ENCODE measurements around the gene ASB7.
"Not testable (repeated sequence)": the region's sequence is repeated elsewhere in the genome, so short reads cannot be mapped to it uniquely, and the experiment has no call there.

The ASB7 gene

GRCh38 chr15:100602064-100602822 is at the start of gene ASB7, which contains the start of gene LINS1:
TSS of gene ASB7 (plus strand) at chr15:100602589. CDS start at chr15:100612217, 9,628 bp downstream.
TSS of gene LINS1 (minus strand) at chr15:100602184. CDS start at chr15:100580842, 21,342 bp downstream.
- DNase-seq, result peak; percentile 99

DNA sequence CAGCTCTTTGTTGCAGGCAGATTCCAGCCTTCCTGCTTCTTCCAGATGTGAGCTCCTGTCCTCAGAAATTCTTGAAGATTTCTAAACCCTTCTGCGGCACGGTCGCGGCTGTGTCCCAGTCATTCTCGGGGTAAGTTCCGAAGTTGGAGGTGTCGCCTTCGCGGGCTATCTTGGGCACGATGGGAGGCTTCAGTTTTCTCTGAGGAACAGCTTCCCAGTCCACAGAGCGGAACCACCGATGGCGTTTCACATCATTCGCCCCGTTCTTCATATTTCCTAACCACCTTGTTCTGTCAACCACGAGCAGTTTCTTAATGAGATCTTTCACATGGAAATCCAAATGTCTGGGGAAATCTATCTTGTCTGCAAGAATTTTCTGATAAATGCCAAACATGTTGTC is 48.9 kb upstream of the ASB7 start:
- no peak for DNase-seq

DNA sequence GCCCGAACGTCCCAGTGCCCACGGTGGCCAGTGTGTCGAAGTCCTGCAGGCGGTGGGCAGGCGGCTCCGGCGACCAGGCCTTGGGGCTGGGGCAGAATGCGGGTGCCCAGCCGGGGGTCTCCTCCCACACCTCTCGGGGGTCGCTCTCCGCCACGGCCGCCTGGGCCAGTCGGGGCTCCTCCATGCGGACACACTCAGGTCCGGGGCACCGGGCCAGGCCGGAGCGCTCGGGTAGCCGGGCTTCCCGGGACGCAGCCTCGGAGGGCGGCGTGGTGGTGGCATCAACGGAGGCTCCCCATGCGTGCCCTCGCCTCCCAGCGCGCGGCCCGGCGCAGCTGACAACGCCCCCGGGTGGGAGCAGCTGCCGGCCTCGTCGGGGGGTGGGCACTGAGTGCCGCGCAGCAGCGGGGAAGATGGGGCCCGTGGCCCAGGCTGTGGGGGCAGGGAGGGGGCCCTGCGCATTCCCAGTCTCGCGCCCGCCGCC is 43.6 kb upstream of the ASB7 start:
- no peak for DNase-seq

DNA sequence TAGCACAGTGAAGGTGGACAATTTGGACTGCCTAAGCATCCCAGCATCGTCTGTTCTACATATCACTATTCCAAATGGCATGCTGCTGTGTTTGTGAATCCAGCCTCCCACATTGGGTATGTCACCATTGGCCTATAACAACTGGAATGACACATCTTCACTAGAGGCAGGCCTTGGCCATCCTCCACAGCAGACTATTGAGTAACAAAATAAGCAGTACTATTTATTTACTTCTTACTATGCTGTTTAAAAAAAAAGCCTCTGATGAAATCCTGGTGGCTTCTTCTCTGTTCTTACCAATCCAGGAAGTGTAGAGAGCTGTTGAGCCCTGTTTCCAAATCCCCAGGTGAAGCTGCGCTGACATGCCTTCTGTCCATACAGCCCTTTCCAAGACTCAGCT is 43.1 kb upstream of the ASB7 start:
- no peak for DNase-seq

DNA sequence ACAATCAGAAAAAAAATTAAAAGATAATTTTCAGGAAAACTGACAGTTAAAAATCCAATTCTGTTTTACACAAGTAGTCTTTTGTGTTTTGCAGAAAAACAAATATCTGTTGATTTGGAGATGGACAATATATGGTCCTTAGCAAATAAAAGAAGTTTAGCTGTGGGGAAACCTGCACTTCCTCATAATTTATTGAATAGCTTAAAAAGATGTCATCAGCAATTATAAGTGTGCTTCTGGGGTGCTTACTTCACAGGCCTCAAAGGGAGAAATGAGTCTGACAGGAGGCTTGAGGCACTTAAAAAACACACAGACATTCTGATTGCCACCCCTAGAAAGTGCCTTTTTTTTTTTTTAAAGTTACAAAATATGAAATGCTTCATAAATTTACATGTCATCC is 42.1 kb upstream of the ASB7 start:
- DNase-seq, result no peak

GRCh38 chr15:100565591-100565990 is 36.8 kb upstream of the ASB7 start:
- no peak for DNase-seq

DNA sequence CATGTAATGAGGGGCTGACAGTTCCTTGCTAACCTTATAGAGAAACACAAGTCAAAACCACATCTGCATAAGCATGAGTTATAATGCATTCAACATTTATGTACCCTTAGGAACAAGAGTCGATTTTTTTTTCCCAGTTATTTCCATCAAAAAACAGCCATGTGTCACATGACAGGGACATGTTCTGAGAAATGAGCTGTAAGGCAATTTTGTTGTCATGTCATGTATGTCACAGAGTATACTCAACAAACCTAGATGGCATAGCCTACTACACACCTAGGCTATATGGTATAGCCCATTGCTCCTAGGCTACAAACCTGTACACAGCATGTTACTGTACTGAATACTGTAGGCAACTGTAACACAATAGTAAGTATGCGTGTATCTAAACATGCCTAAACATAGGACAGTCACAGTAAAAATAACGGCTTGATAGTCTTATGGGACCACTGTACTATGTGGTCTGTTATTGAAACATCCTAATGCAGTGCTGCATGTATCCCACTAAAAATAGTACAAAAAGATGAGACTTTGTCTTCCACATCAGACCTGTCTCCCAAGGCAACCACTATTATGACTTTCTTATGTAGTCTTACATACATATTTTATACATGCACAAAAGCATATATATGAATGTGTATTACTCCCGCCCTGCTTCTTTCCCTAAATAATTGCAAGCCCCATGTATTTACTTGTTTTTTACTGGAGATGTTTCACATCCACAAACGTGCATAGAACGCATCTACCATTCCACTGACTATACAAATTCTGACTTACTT is 35.4 kb upstream of the ASB7 start:
- DNase-seq, result no peak

- DNase-seq, result no peak
These were observed 33.0 kb upstream of the ASB7 start for GRCh38 chr15:100569391-100569790.

- no peak for DNase-seq
These were observed 32.1 kb upstream of the ASB7 start for GRCh38 chr15:100570275-100570674.

DNA sequence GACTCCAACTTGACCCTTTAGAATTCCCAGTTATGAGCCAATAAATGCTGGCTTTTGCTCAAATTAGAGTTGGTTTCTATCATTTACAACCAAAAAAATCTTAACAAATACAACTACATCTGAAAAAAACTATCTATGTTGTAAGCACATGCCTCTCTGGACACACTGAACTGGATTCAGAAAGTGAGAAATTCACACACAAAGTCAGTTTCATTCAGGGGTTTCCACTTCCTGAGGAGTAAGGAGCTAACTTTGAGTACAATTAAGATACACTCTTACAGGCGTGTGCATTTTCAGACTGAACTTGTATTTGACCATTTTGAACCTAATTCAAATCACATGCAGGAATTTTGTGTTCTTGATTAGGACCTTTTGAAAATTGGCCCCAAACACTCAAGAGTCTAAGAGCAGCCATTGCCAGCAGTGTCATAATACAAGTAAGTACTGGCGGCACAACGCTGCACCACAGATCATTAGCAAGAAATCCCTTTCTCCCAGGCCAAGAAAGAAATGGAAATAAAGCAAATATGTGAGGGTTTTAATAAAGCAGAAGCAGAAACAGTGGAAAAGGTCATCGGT is 31.6 kb upstream of the ASB7 start:
- DNase-seq, result no peak

DNA sequence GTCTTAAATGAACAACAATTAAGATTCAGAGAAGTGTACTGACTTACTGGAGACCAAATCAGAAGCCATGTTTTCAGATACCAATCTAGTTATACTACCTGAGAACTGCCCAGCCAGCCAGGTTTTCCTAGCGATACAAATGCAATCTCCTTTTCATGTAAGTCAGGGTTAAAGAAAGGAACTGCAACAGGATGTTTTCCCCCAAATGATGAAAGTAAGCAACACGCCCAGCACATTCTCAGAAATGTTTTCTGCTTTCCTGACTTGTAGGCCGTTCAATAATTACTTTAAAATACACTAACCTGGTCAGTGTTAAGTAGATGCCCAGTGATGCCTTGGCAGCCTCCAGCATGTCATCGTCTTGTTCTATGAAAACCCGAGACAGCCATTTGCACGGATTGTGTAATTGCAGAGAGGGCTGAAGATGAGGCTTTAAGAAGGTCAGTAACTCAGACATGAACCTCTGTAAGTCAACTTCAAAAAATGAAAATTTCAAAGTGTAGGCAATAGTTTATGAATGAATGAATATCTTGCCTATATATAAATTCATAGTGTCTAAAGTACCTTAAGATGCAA is 30.7 kb upstream of the ASB7 start:
- DNase-seq, result no peak

- DNase-seq, result no peak
These were observed 29.9 kb upstream of the ASB7 start for GRCh38 chr15:100572362-100572983.

DNA sequence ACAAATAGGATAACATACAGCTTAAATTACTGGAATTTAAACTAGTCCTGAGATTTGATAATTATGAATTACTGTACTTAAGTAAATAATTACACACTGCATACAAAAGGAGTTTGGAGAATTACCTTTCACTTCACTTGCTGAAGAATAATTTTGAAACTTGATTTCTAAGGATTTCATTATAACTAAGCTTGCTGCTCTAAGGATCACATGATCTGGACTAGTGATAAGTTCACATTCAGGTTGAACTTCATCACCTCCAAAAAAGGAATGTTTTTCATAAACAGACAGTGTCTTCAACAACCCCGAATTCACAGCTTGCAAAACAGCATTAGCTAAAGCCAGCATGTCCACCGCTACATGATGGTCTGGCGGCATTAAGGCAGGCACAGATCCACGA is 28.9 kb upstream of the ASB7 start:
- no peak for DNase-seq

- DNase-seq, result no peak
These were observed 22.0 kb upstream of the ASB7 start for GRCh38 chr15:100580414-100580813.

DNA sequence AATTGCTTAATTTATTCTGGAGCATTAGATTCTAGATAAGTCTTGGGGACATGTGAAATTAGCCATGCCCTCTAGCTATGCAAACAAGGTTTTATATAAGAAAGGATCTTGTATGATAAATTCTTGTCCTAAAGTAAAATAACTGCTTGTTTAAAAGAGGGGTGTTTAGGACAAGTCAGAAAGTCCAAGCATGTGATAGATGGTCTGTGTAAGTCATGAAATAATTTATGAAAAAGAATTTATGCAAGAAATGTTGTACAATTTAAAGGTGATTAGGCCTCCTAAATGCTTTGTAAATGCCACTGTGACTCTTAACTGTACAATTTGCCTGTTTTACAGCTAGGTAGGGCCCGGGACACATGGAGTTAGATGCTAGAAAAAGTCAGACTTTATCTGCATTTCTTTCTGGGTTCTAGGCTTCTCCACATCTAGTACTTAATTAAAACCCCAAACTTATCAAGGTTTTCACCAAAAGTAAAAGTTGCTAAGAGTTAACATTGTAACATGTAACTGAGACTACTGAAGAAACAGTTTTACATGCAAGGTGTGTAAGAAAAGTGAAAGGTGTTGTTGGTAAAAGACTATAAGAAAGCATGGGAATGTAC is 13.6 kb upstream of the ASB7 start:
- DNase-seq, result no peak

DNA sequence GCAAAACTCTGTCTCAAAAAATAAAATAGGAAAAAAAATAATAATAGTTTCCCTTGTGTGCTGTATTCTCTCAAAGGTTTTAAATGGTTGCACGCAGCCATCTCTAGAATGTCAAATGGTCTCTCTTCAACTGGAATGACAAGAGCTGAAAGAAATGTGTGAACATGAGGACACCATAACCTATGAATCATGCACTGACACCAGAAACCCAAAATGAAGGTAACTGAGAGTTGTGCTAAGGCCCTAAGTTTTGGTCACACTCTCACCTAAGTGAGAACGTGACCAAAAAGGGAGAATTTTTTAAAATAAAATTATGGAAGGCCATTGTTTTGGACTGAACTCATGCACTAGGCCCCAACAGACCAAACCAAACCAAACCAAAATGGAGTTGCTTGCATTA is 11.2 kb upstream of the ASB7 start:
- DNase-seq, result not testable (repeated sequence)

GRCh38 chr15:100591835-100592234 is 10.6 kb upstream of the ASB7 start:
- no peak for DNase-seq

- no peak for DNase-seq
These were observed 9.5 kb upstream of the ASB7 start for GRCh38 chr15:100592898-100593297.

DNA sequence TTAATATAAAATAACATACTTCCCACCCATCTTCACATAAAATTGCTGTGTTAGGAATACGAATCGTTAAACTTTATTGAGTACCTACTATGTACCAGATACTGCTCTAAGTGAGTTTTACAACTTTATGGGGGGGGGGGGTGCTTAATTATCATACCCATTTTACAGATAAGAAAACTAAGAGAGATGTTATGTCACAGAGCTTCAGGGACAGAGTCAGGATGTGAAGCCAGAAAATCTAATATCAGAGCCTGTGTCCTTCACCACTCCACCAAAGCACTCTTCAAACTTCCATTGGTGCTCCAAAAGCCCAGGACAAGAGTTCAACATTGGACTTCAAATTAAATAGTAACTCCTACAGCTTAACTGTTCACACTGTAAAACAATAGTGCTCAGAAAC is 9.0 kb upstream of the ASB7 start:
- DNase-seq, result no peak

DNA sequence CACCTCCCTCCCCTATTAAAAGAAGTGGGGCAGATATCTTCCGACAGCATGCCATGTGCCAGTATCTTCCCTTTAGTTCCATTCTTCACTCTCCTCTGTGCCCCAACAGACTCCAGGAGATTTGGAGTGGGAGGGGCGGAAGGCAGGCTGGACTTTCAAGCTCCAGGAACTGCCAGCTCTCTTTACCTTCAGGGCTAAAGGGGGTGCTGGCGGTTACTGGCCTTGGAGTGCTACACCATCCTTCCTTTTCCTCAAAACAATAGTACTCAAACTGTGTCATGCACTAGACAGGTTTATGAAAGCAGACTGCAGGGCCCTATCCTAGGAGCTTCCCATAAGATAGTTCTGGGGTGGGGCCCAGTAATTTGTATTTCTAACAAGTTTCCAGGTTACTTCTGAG is 6.4 kb upstream of the ASB7 start:
- no peak for DNase-seq

DNA sequence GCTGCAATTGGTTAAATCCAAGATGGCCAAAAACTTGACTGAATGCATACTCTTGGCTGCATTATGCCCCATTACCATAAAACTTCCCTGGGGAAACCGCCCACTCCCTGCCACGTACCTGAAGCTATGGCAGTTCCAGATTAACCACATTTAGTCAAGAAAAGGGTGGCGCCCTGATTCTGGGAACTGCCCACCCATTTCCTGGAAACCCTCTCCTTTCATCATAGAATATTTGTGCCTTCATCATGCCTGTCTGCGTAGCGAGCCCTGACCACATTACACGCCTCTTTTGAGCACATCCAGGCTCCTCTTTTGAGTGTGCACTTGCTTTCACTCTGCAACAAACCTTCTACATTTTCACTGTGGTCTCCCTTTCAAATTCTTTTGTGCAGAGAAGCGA is 5.6 kb upstream of the ASB7 start:
- peak; percentile 86 for DNase-seq

DNA sequence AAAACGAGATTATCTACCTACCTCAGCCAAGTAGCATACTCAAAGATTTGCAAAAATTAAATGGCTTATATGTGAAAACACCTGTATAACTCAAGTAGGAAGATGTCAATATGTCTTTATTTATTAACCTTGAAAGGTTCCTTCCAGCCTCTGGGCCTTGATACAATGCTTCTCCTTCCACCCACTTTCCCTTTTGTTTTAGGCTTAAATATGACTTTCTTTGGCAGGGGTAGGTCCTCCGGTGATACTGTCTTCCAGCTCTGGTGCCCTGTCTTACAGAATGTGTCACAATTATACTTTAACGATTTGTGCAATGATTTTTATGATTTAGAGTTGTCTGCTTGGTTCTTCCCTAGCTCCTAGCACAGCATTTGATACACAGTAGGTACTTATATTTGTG is 4.5 kb upstream of the ASB7 start:
- DNase-seq, result no peak

DNA sequence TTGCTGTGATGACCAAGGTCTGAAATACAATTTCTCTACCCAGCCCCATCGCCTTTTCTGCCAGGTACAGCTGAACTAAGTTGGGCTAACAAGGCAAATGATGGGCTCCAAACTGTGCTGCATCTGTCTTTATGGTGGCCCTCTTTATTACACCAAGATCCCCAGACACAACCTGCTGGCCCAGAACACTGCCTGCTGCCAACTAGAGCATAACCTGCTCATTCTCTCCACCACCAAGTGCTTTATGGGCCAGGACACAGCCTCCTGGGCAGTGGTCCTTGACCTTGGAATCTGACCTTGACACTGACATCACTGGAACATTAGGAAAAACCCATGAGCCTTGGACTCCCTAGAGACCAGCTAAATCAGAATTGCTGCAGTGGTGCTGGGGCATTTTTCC is 3.7 kb upstream of the ASB7 start:
- DNase-seq, result no peak
